Measurements from ENCODE around the gene CUL3. TPM values are rescaled to one million over a fixed set of nuclear protein-coding genes. Genes with fewer than 3 reads are reported as not detected.
A peak's percentile ranks its signal among the peaks of the same experiment; 100 is the strongest.

The CUL3 gene
- total RNA-seq, 1 donor from 2014 or later = 89.8 TPM

DNA sequence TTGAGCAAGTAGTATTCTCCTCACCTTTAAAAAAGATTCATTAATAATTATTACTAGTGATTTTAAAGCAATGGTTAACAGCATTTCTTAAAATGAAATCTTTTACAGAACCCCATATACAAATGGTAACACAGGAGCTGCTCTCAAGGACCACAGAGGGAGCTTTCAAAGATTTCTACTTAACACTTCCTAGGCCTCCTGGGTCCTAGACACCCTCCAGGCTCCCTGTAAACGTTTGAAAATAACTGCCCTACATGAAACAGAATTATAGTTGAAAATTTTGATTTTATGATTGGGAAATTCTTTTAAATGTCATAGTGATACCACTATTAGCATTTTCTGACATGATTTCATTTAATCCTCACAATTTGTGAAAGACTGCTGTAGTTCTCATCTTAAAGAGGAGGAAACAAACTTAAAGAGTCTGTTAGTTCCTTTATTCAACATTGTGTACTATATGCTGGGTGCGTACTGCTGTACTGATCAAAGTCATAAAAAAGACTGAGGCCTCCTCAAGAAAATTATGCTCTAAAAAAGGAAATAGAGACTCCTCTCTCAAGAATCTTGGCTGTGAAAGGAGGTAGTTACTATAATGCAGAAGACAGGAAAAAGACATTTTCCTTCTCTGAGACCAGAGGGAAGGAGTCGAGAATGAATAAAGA lies 10.6 kb downstream of the CUL3 start:
- no peak overlapping the region for H3K4me3 Mint-ChIP-seq (ENCODE audit: low read depth)
- peaks cover 20% of the 10 kb centered on the region for H3K36me3 Mint-ChIP-seq (ENCODE audit: low read depth)
- no peaks in the 10 kb centered on the region for H3K9me3 Mint-ChIP-seq
- DNase-seq (ENCODE audit: low spot score) = no peak
- peaks cover 57% of the 10 kb centered on the region for H3K4me1 Mint-ChIP-seq (ENCODE audit: low read depth)
- intact Hi-C loops (cut with micrococcal nuclease) = no loop called here
- no peaks in the 10 kb centered on the region for H3K27me3 Mint-ChIP-seq (ENCODE audit: low read depth)
- no peak overlapping the region for H3K27ac Mint-ChIP-seq

DNA sequence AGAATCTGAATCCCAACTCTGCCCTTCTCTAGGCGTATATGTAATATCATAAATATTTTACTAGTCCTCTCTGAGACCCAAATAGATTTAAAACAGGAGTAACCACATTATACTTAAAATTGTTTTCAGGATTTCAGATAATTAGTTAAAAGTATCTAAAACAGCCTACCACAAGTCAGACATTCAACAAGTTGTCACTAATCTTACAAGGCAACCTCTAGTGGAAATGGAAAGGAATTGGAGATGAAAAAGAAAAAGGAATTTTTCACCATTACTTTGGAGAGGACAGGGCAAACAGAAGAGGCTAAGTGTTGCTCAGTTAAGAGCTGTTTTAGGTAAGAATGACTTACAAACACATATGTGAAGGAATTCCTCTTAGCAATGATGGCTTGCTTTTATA lies 11.4 kb downstream of the CUL3 start:
- intact Hi-C loops (cut with micrococcal nuclease) = no loop called here
- Mint-ChIP-seq H3K36me3 (ENCODE audit: low read depth) (peaks cover 16% of the 10 kb centered on the region), H3K27me3 (ENCODE audit: low read depth) (no peaks in the 10 kb centered on the region), H3K27ac (no peak overlapping the region), H3K4me3 (ENCODE audit: low read depth) (no peak overlapping the region), H3K4me1 (ENCODE audit: low read depth) (peaks cover 52% of the 10 kb centered on the region), H3K9me3 (no peaks in the 10 kb centered on the region)
- no peak for DNase-seq (ENCODE audit: low spot score)

GRCh38 chr2:224572338-224572737 lies 12.8 kb downstream of the CUL3 start:
- Mint-ChIP-seq H3K9me3 (peaks cover 6% of the 10 kb centered on the region), H3K27me3 (ENCODE audit: low read depth) (no peaks in the 10 kb centered on the region), H3K4me3 (ENCODE audit: low read depth) (no peak overlapping the region), H3K27ac (no peak overlapping the region), H3K36me3 (ENCODE audit: low read depth) (peaks cover 19% of the 10 kb centered on the region), H3K4me1 (ENCODE audit: low read depth) (peaks cover 53% of the 10 kb centered on the region)
- DNase-seq (ENCODE audit: low spot score) = no peak
- intact Hi-C loops (cut with micrococcal nuclease) = no loop called here

DNA sequence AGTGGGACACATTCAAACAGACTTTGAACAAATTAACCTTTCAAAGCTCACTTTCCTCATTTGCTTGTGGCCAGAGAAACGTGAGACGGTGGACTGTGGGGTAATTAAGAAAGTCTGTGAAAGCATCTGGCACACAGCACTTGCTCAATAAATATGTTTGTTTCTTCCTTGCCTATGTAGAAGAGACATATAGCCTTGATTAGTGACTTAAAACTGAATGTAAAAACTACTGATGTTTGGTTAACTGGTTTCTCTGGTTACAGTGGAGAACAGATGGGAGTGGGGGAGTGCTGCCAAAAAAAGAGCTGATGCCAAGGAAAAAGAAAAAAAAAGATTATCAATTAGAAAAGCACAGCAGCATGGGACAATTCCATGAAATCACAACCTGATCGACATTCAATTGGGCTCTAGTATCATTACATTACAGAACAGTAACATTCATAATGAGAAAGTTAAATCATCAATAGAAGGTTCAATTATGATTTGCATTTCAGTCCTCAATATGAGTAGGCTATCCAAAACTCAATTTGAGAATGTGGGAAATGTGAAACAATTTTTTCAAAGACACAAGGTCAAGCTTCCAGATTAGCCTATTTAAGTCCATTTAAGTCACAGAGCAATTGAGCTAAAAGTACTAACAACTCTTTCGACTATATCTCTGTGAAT lies 14.7 kb downstream of the CUL3 start:
- peaks cover 44% of the 10 kb centered on the region for H3K4me1 Mint-ChIP-seq (ENCODE audit: low read depth)
- H3K4me3 Mint-ChIP-seq (ENCODE audit: low read depth) = no peak overlapping the region
- H3K27ac Mint-ChIP-seq = peak overlapping the region; percentile 5
- DNase-seq (ENCODE audit: low spot score) = no peak
- intact Hi-C loops (cut with micrococcal nuclease) = loop anchor here (1.0 to 2.0 kb wide), 2 partner anchors 9 to 14 kb away; partner anchors contain the start of gene CUL3
- peaks cover 30% of the 10 kb centered on the region for H3K36me3 Mint-ChIP-seq (ENCODE audit: low read depth)
- H3K9me3 Mint-ChIP-seq = peaks cover 12% of the 10 kb centered on the region
- no peaks in the 10 kb centered on the region for H3K27me3 Mint-ChIP-seq (ENCODE audit: low read depth)

- Mint-ChIP-seq H3K27me3 (ENCODE audit: low read depth) (no peaks in the 10 kb centered on the region), H3K4me3 (ENCODE audit: low read depth) (no peak overlapping the region), H3K9me3 (peaks cover 12% of the 10 kb centered on the region), H3K27ac (no peak overlapping the region), H3K4me1 (ENCODE audit: low read depth) (peaks cover 40% of the 10 kb centered on the region), H3K36me3 (ENCODE audit: low read depth) (peaks cover 33% of the 10 kb centered on the region)
- no peak for DNase-seq (ENCODE audit: low spot score)
- intact Hi-C loops (cut with micrococcal nuclease) = loop anchor here (1.0 to 2.0 kb wide), 2 partner anchors 8 to 15 kb away; partner anchors contain the start of gene CUL3
Measured at GRCh38 chr2:224569654-224570053, 15.5 kb downstream of the CUL3 start.

DNA sequence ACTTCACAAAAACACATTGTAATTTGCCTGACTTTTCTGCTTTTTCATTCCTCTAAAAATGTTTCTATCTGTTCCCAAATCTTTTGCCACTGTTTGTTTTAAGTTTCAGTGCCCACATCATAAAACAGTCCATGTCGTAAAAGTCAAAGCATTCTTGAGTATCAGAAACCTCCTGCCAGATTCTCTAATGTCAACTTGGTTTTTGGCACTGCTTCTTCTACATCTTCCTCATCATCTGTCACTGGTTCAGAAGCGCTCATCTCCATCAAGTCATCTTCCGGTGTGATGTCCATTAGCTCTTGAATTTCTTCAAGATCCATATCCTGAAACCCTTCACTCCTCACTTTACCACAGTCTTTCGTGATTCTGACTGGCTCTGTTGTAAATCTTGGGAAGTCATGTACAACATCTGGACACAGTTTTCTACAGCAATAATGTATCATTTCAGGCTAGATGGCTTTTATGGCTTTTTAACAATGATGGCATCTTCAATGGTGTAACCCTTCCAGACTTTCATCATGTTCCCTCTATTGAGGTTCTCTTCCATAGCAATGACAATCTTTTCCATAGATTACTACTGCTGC lies 19.6 kb downstream of the CUL3 start:
- no peak overlapping the region for H3K27ac Mint-ChIP-seq
- no peak overlapping the region for H3K4me3 Mint-ChIP-seq (ENCODE audit: low read depth)
- peaks cover 23% of the 10 kb centered on the region for H3K4me1 Mint-ChIP-seq (ENCODE audit: low read depth)

GRCh38 chr2:224563537-224563936 lies 21.6 kb downstream of the CUL3 start:
- H3K4me1 Mint-ChIP-seq (ENCODE audit: low read depth) = peaks cover 17% of the 10 kb centered on the region
- intact Hi-C loops (cut with micrococcal nuclease) = no loop called here
- H3K36me3 Mint-ChIP-seq (ENCODE audit: low read depth) = peaks cover 33% of the 10 kb centered on the region
- peaks cover 12% of the 10 kb centered on the region for H3K9me3 Mint-ChIP-seq
- H3K4me3 Mint-ChIP-seq (ENCODE audit: low read depth) = no peak overlapping the region
- no peaks in the 10 kb centered on the region for H3K27me3 Mint-ChIP-seq (ENCODE audit: low read depth)
- DNase-seq (ENCODE audit: low spot score) = no peak
- H3K27ac Mint-ChIP-seq = no peak overlapping the region

More for the DNA sequence above, 19.6 kb downstream of the CUL3 start:
- DNase-seq (ENCODE audit: low spot score) = no peak
- no peaks in the 10 kb centered on the region for H3K27me3 Mint-ChIP-seq (ENCODE audit: low read depth)
- H3K9me3 Mint-ChIP-seq = peaks cover 12% of the 10 kb centered on the region
- intact Hi-C loops (cut with micrococcal nuclease) = no loop called here
- H3K36me3 Mint-ChIP-seq (ENCODE audit: low read depth) = peaks cover 33% of the 10 kb centered on the region

- Mint-ChIP-seq H3K36me3 (ENCODE audit: low read depth) (peaks cover 34% of the 10 kb centered on the region), H3K4me3 (ENCODE audit: low read depth) (no peak overlapping the region), H3K9me3 (peaks cover 9% of the 10 kb centered on the region), H3K27me3 (ENCODE audit: low read depth) (no peaks in the 10 kb centered on the region), H3K27ac (no peak overlapping the region), H3K4me1 (ENCODE audit: low read depth) (peaks cover 19% of the 10 kb centered on the region)
- DNase-seq (ENCODE audit: low spot score) = no peak
- intact Hi-C loops (cut with micrococcal nuclease) = no loop called here
Measured at GRCh38 chr2:224562831-224563230, 22.3 kb downstream of the CUL3 start.

DNA sequence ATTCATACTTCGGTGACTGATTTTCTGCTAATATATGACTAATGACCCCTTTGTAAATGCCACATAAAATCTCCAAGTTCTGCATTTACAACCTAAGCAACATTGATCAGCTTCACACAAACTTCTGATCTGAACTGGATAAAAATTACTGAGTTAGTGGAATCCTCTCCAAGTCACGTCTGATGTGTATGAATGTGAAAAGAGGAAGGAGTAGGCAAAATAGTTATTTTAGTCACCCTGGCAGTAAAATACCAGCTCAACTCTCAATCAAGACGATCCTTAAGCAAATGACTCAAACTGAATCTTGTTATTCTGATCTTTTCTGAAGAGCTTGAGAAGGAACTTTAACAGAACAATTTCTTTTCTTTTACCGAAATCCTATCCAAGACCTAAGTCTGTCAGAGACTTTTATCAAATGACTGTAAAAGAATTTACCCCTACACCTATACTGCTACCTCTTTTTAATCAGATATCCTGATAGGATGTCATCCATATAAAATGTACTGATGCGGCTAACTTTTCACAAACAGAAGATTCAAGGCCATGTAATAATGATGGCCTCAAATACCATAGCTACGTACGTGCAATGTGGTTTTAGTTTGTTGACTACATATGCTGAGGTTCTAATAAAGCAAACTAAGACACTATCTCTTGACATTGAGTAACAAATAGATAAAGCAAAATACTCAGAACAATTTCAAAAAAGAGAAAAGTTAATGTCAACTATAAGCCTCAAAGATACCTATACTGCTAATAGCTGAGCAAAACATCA lies 23.7 kb downstream of the CUL3 start:
- Mint-ChIP-seq H3K4me1 (ENCODE audit: low read depth) (peaks cover 17% of the 10 kb centered on the region), H3K36me3 (ENCODE audit: low read depth) (peaks cover 25% of the 10 kb centered on the region), H3K4me3 (ENCODE audit: low read depth) (no peak overlapping the region), H3K9me3 (peaks cover 2% of the 10 kb centered on the region), H3K27ac (no peak overlapping the region), H3K27me3 (ENCODE audit: low read depth) (no peaks in the 10 kb centered on the region)
- intact Hi-C loops (cut with micrococcal nuclease) = loop anchor here (1.0 to 2.0 kb wide), 3 partner anchors 9 to 41 kb away; partner anchors contain the start of gene CUL3
- DNase-seq (ENCODE audit: low spot score) = no peak

GRCh38 chr2:224560549-224560948 lies 24.6 kb downstream of the CUL3 start:
- no peaks in the 10 kb centered on the region for H3K9me3 Mint-ChIP-seq
- intact Hi-C loops (cut with micrococcal nuclease) = loop anchor here (2.0 kb wide), 1 partner anchor 40 kb away; no protein-coding TSS in a partner anchor
- no peaks in the 10 kb centered on the region for H3K27me3 Mint-ChIP-seq (ENCODE audit: low read depth)
- no peak overlapping the region for H3K27ac Mint-ChIP-seq
- H3K4me3 Mint-ChIP-seq (ENCODE audit: low read depth) = no peak overlapping the region
- peaks cover 23% of the 10 kb centered on the region for H3K4me1 Mint-ChIP-seq (ENCODE audit: low read depth)
- DNase-seq (ENCODE audit: low spot score) = no peak
- peaks cover 25% of the 10 kb centered on the region for H3K36me3 Mint-ChIP-seq (ENCODE audit: low read depth)

GRCh38 chr2:224557610-224558009 lies 27.6 kb downstream of the CUL3 start:
- Mint-ChIP-seq H3K27ac (no peak overlapping the region), H3K27me3 (ENCODE audit: low read depth) (no peaks in the 10 kb centered on the region), H3K4me3 (ENCODE audit: low read depth) (no peak overlapping the region), H3K36me3 (ENCODE audit: low read depth) (peaks cover 28% of the 10 kb centered on the region), H3K9me3 (no peaks in the 10 kb centered on the region), H3K4me1 (ENCODE audit: low read depth) (peaks cover 29% of the 10 kb centered on the region)
- intact Hi-C loops (cut with micrococcal nuclease) = no loop called here
- DNase-seq (ENCODE audit: low spot score) = no peak

- H3K4me1 Mint-ChIP-seq (ENCODE audit: low read depth) = peaks cover 32% of the 10 kb centered on the region
- H3K27ac Mint-ChIP-seq = no peak overlapping the region
- intact Hi-C loops (cut with micrococcal nuclease) = no loop called here
- no peak overlapping the region for H3K4me3 Mint-ChIP-seq (ENCODE audit: low read depth)
- H3K36me3 Mint-ChIP-seq (ENCODE audit: low read depth) = peaks cover 33% of the 10 kb centered on the region
- H3K9me3 Mint-ChIP-seq = no peaks in the 10 kb centered on the region
- DNase-seq (ENCODE audit: low spot score) = no peak
- H3K27me3 Mint-ChIP-seq (ENCODE audit: low read depth) = no peaks in the 10 kb centered on the region
Measured at GRCh38 chr2:224556381-224556780, 28.8 kb downstream of the CUL3 start.
